Activated CD4-positive, alpha-beta memory T cell treated with anti-CD3 and anti-CD28 coated beads for 36 hours (primary cell): Measurements from ENCODE around the gene SLC6A8. TPM values are rescaled to one million over a fixed set of nuclear protein-coding genes. Genes with fewer than 3 reads are reported as not detected.
"Not testable (repeated sequence)": the region's sequence is repeated elsewhere in the genome, so short reads cannot be mapped to it uniquely, and the experiment has no call there.

Experiments
- CTCF ChIA-PET: fragments of 350-600 bp; sonication (Branson Sonifier 250); formaldehyde crosslinking; loops from one replicate; lab custom pipeline; 2021; ENCODE audit warnings: antibody characterized with exemption, inconsistent platforms; lab: Charles Lee
- POLR2A ChIA-PET: fragments of 350-600 bp; sonication (Branson Sonifier 250); formaldehyde crosslinking; loops from one replicate; lab custom pipeline; 2021; ENCODE audit warnings: antibody characterized with exemption; lab: Charles Lee
- DNase-seq: peaks from one replicate; pipeline ENCODE4 v3.0.0-alpha.2; 2020
- H3K27ac Mint-ChIP-seq: one replicate; pipeline ENCODE4 v1.8.0; 2021; ENCODE audit warnings: mixed read lengths
- H3K27me3 Mint-ChIP-seq: one replicate; pipeline ENCODE4 v1.8.0; 2021; ENCODE audit warnings: mixed read lengths
- H3K36me3 Mint-ChIP-seq: one replicate; pipeline ENCODE4 v1.8.0; 2021; ENCODE audit warnings: mixed read lengths
- H3K4me1 Mint-ChIP-seq: one replicate; pipeline ENCODE4 v1.8.0; 2021; ENCODE audit warnings: low read depth, mixed read lengths
- H3K4me3 Mint-ChIP-seq: one replicate; pipeline ENCODE4 v1.8.0; 2021; ENCODE audit warnings: mild to moderate bottlenecking, mixed read lengths
- H3K9me3 Mint-ChIP-seq: one replicate; pipeline ENCODE4 v1.8.0; 2021; ENCODE audit warnings: mixed read lengths
- intact Hi-C: fragments of 100-400 bp; cut with micrococcal nuclease; formaldehyde crosslinking; loops from one replicate; pipeline ENCODE4 v1.15.1; 2023
- total RNA-seq, 2 experiments: library from RNA; stranded (reverse); gene quantifications; one replicate each; pipeline ENCODE4 v1.2.3, GENCODE V29; 2021

SLC6A8 gene
- total RNA-seq, 2 experiments from 2014 or later: 0.95 to 1.3 TPM

DNA sequence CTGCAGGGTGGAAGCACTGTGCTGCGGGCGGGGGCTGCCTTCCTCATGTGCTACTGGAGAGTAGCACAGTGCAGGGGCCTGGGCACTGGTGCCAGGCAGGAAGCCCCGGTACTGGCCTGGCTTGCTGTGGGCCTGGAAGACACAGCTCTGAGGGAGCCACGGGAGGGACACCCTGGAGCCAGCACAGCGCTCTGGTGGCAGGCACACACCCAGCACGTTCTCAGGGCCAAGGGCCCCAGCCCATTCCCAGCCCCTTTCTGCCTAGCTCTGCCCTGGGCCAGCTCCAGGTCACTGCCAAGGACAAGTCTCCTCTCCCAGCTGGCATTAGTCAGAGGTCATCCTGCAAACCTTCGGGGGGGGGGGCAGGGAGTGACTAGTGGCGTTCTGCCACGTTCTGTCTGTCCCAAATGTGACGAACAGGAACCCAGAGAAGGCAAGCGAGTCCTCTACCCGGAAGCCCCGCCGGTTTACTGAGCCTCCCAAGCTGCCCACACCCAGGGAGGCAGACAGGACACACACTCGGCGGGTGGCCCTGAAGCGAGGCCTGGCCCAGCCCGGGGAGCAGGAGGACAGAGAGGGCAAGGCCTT lies 12.2 kb downstream of the SLC6A8 start:
- DNase-seq, CTCF ChIA-PET, H3K27me3 Mint-ChIP-seq, POLR2A ChIA-PET, H3K4me3 Mint-ChIP-seq, H3K27ac Mint-ChIP-seq, intact Hi-C loops, H3K4me1 Mint-ChIP-seq, H3K36me3 Mint-ChIP-seq, H3K9me3 Mint-ChIP-seq: not testable (repeated sequence)

DNA sequence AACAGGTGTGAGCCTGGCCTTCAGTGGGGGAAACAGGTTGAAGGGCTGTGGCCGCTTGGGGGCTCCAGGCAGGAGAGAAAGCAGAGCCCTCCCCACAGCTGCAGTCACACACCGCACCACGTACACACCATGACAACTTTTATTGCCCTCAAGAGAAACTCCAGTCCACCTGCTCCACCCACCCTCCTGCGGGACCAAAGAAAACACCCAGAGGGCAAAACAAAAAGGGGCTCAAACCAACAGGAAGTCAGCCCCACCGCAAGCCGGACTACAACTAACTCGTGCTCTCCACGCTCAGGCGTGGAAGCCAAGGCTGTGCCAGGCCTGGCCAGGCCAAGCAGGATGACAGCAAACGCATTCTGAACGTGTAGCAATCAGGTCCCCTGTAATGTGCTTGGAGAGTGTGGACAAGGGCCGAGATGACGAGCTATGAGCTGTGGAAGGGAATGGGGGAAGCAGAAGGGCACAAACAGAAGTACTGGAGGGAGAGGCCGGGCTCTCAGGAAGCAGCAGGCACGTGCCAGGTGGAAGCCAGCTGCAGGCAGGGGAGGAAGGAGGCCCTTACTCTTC lies 12.7 kb downstream of the SLC6A8 start:
- intact Hi-C loops: no loop called here
- no peak overlapping the region for H3K27ac Mint-ChIP-seq
- H3K27me3 Mint-ChIP-seq: no peaks in the 10 kb centered on the region
- POLR2A ChIA-PET: no interaction called here
- no peaks in the 10 kb centered on the region for H3K4me1 Mint-ChIP-seq
- H3K36me3 Mint-ChIP-seq: peaks cover 4% of the 10 kb centered on the region
- no peak overlapping the region for H3K4me3 Mint-ChIP-seq
- DNase-seq: no peak
- CTCF ChIA-PET: no interaction called here
- H3K9me3 Mint-ChIP-seq: no peaks in the 10 kb centered on the region

DNA sequence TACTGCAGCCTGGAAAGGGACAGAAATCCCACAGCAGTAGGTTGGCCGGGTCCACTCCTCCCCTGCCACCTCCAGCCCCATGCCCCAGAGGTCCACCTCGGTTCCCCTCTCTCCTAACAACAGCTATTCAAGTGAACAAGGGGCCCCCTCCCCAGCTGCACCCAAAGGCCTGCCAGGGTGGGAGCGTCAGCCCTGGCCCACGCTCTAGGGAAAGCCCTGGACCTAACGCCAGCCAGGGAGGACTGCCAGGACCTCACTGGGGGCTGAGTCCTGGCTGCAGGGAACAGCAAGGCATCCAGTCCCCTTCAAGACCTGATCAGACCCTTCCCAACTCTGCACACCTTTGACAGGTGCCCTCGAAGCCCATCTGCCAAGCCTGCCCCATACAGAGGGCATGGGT lies 13.2 kb downstream of the SLC6A8 start:
- DNase-seq: no peak
- intact Hi-C loops: no loop called here
- no peaks in the 10 kb centered on the region for H3K27me3 Mint-ChIP-seq
- no peak overlapping the region for H3K4me3 Mint-ChIP-seq
- no peak overlapping the region for H3K27ac Mint-ChIP-seq
- ChIA-PET POLR2A (no interaction called here), CTCF (no interaction called here)
- no peaks in the 10 kb centered on the region for H3K4me1 Mint-ChIP-seq
- H3K9me3 Mint-ChIP-seq: no peaks in the 10 kb centered on the region
- peaks cover 4% of the 10 kb centered on the region for H3K36me3 Mint-ChIP-seq

DNA sequence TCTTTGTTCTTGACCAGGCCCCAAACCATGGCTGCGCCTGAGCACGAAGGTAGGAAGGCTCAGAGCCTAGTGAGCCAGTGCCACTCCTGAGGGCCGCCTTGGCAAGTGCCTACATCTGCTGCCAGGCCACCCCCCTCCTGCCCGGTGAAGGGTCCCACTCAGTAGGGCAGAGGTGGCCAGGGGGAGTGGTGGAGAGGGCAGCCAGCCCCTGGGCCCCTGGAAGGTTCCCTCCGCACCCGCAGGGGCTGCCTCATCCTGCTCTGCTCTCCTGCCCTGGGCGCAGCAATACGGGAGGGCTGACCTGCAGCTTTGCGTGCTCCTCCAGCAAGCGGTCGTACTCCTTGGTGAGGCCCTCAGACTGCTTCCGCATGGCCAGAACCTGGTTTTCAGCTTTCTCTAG lies 14.0 kb downstream of the SLC6A8 start:
- intact Hi-C loops: no loop called here
- H3K27ac Mint-ChIP-seq: no peak overlapping the region
- H3K27me3 Mint-ChIP-seq: no peaks in the 10 kb centered on the region
- no peak overlapping the region for H3K4me3 Mint-ChIP-seq
- no peaks in the 10 kb centered on the region for H3K4me1 Mint-ChIP-seq
- H3K36me3 Mint-ChIP-seq: peaks cover 4% of the 10 kb centered on the region
- POLR2A ChIA-PET: no interaction called here
- no peak for DNase-seq
- no peaks in the 10 kb centered on the region for H3K9me3 Mint-ChIP-seq
- CTCF ChIA-PET: no interaction called here

DNA sequence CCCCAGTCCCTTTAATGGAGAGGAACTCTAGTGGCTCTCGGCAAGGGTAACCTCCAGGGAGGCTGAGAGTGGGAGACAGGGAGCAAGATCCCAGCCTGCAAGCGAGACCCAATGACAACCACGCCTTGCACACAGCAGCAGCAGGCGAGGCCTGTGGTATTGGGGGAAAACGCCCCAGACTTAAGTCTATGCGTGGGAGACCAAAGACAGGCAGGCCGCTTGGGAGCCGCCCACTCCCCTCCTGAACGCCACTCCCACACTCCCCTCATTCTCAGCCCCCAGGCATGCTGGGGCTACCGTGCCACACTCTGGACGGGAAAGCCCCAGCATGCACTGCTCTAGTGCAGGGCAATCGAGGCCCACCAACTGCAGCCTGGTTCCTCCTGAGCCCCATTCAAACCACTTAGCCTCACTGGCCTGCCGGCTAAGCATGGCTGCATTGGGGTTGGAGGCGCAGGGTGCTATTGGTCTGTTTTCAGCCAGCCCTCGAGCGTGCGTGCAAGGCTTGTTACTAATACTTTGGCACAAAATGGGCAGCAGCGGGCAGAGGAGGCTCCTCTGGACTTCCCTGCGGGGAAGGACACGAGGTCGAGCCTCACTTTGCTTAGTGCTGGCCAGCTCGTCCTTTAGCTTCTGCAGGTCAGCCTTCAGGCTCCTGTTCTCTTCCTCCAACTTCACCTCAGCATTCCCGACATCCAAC lies 14.8 kb downstream of the SLC6A8 start:
- ChIA-PET POLR2A (no interaction called here), CTCF (no interaction called here)
- no peaks in the 10 kb centered on the region for H3K4me1 Mint-ChIP-seq
- H3K27me3 Mint-ChIP-seq: no peaks in the 10 kb centered on the region
- H3K9me3 Mint-ChIP-seq: no peaks in the 10 kb centered on the region
- H3K36me3 Mint-ChIP-seq: peaks cover 4% of the 10 kb centered on the region
- no peak overlapping the region for H3K27ac Mint-ChIP-seq
- DNase-seq: no peak
- intact Hi-C loops: no loop called here
- H3K4me3 Mint-ChIP-seq: no peak overlapping the region

DNA sequence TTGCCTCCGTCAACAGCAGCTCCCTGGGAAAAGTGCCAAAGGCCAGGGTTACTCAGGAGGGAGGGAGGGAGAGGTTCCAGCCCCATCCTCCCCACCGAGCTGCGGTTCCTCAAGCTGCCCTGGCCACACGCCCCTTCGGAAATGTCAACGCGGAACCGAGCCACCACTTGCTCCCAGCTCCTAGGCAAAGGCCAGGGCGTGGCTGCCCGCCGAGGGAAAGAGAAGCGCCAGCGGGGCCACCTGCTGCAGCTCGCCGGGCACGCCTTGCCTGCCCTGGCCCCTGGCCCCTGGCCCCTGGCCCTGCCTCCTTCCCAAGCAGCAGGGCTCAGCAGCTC lies 15.3 kb downstream of the SLC6A8 start:
- no peak for DNase-seq
- no peaks in the 10 kb centered on the region for H3K27me3 Mint-ChIP-seq
- CTCF ChIA-PET: no interaction called here
- intact Hi-C loops: no loop called here
- no peaks in the 10 kb centered on the region for H3K4me1 Mint-ChIP-seq
- no peaks in the 10 kb centered on the region for H3K9me3 Mint-ChIP-seq
- no peak overlapping the region for H3K27ac Mint-ChIP-seq
- POLR2A ChIA-PET: no interaction called here
- no peak overlapping the region for H3K4me3 Mint-ChIP-seq
- H3K36me3 Mint-ChIP-seq: peaks cover 4% of the 10 kb centered on the region

DNA sequence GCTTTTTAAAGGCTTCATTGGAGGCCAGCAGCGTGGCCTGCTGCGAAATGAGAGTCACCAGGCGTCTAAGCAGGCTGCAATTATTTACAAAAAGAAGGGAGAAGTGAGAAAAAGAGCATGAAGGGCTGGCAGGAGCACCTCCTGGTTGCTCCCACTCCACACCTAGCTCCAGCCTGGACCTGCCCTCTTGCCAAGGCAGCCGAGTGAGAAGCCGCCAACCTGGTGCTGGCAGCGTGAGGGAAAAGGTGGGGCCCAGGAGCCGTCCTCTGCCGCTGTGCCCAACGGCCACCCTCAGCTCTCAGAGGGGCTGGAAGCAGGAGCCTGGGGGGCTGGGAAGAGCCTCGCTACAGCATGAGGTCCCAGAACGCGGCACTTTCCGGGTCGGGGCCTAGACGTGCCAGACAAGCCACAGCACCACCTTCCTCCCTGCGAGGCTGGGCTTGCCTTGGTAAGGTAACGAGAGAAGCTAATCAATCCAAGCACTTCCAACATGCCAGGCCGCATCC lies 16.3 kb downstream of the SLC6A8 start:
- Mint-ChIP-seq H3K4me3 (no peak overlapping the region), H3K36me3 (no peaks in the 10 kb centered on the region), H3K9me3 (no peaks in the 10 kb centered on the region), H3K27me3 (no peaks in the 10 kb centered on the region), H3K27ac (no peak overlapping the region), H3K4me1 (peaks cover 6% of the 10 kb centered on the region)
- ChIA-PET CTCF (no interaction called here), POLR2A (no interaction called here)
- no peak for DNase-seq
- intact Hi-C loops: no loop called here

DNA sequence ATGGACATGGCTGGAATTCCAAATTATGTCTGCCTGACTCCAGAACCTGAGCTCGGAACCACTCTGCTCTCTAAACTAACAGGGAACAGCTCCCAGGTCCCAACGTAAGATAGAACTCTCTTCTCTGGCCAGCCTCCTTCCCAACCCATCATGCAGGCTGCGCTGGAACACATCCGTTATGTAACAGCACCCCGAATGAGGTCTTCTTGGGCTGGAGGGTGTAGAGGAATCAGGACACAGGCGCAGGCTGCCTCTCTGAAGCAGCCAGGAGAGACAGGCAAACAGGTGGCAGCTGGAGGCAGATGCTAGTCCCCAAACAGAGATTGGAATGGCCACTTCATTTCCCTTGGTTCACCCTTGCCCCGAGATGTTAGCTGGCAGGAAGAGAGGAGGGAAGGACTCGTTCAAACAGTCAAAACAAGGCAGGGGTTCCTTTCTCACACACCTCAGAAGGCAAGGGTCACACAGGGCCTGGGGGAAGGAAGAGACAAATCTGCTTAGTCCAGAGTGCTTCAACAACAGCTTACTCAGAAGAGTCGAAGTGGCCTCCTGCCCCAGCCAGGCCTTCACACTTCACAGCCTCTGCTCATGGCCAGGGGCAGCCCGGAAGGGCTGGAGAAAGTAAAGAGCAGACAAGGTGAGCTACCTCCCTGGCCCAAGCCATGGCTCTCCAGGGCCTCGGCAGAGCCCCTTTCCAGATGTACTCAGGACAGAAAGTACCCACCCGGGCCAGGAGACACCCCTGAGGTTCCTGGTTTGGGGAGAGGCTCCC lies 17.1 kb downstream of the SLC6A8 start:
- CTCF ChIA-PET: interaction anchor here (1.3 kb wide), 1 partner anchor 20 kb away, joined by 4 read pairs; no protein-coding TSS in a partner anchor
- DNase-seq, intact Hi-C loops, H3K27me3 Mint-ChIP-seq, H3K36me3 Mint-ChIP-seq, H3K27ac Mint-ChIP-seq, POLR2A ChIA-PET, H3K4me3 Mint-ChIP-seq, H3K9me3 Mint-ChIP-seq, H3K4me1 Mint-ChIP-seq: not testable (repeated sequence)

DNA sequence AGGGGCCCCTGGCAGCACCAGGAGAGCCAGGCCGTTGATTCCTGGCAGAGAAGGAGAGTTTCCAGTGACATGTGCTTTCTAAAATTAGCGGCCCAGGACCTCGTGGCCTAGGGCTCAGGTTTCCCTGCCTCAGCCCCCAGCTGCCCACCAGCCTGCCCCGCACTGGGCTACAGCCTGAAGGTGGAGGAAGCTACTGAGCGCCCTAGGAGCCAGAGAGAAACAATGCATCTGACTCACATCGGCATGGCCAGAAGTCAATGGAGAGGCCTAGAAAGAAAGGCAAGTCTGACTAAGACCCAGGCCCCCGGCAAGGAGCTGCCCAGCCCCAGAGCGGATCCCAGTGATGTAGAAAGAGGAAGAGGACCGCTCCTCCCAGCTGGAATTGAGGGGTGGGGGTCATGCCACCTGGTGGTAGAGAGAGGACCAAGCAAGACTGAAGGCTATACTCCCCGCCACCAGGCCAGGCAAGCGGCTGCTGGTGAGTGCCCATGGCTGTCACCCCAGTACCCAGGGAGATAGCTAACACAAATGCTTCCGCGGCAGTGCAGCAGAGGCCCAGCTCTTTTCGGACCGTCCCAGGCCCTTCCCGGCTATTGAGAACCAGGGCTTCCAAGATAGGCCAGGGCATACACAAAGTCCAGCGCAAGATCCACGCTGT lies 17.8 kb downstream of the SLC6A8 start:
- DNase-seq, H3K27ac Mint-ChIP-seq, H3K4me3 Mint-ChIP-seq, H3K36me3 Mint-ChIP-seq, intact Hi-C loops, H3K27me3 Mint-ChIP-seq, H3K9me3 Mint-ChIP-seq, POLR2A ChIA-PET, H3K4me1 Mint-ChIP-seq: not testable (repeated sequence)
- CTCF ChIA-PET: interaction anchor here (1.3 kb wide), 1 partner anchor 20 kb away, joined by 4 read pairs; no protein-coding TSS in a partner anchor

DNA sequence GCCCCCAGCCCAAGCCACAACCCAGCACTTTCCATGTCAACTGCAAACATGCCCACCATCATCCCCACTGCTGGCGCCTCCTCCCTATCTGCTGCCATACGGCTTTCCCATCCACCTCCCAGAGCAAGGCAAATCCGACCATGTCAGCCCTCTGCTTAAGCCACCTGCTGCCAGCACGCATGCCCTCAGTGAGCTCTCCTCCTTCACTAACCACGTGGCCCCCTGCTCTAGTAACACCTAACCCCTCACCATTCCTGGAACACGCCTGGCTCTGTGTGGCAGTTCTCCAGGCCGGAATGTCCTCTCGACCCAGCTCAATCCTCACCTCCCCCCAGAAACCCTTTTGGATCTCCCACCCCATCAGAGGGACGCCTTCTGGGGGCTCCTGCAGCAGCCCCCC lies 19.1 kb downstream of the SLC6A8 start:
- ChIA-PET CTCF (no interaction called here), POLR2A (no interaction called here)
- H3K27me3 Mint-ChIP-seq: no peaks in the 10 kb centered on the region
- no peak for DNase-seq
- H3K27ac Mint-ChIP-seq: no peak overlapping the region
- H3K36me3 Mint-ChIP-seq: no peaks in the 10 kb centered on the region
- no peak overlapping the region for H3K4me3 Mint-ChIP-seq
- intact Hi-C loops: no loop called here
- no peaks in the 10 kb centered on the region for H3K9me3 Mint-ChIP-seq
- peaks cover 7% of the 10 kb centered on the region for H3K4me1 Mint-ChIP-seq

DNA sequence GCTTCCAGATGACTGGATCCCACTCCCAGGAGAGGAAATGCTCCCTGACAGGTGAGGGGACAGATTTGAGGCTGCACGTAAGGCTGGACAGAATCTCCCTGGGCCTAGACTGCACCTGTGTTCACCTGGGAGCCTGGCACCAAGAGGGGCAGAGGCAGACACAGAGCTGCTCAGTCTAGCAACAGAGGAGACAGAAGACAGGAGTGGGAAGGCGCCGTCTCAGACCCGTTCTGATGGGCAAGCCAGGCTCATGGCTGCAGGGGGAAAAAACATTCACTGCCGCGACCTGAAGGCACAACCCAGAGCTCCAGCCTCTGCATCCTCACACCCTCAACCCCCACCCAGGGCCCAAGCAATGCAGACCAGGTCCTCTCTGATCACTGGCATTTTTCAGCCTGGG lies 19.7 kb downstream of the SLC6A8 start:
- ChIA-PET CTCF (interaction anchor here (2.4 kb wide), 1 partner anchor 39 kb away, joined by 10 read pairs; no protein-coding TSS in a partner anchor), POLR2A (no interaction called here)
- intact Hi-C loops: no loop called here
- DNase-seq: no peak
- no peak overlapping the region for H3K27ac Mint-ChIP-seq
- no peaks in the 10 kb centered on the region for H3K9me3 Mint-ChIP-seq
- peaks cover 7% of the 10 kb centered on the region for H3K4me1 Mint-ChIP-seq
- no peak overlapping the region for H3K4me3 Mint-ChIP-seq
- H3K36me3 Mint-ChIP-seq: no peaks in the 10 kb centered on the region
- no peaks in the 10 kb centered on the region for H3K27me3 Mint-ChIP-seq

DNA sequence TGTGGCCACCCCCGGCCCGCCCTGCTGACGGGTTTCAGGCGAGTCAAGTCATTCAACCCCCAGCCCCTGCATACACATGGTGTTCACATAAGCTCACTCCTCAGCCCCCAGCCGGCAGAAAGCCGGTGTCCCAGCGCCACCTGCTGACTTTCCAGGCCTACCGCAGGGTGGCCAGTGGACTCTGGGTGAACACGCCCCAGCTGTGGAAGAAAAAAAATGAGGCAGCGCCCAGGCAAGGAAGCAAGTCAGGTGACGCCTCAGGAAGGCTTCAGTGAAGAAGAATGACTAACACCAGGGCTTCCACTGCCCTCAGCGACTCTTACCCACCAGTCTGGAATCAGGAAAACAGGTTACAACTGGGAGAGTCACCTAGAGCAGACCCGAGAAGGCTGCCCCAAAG lies 20.7 kb downstream of the SLC6A8 start:
- Mint-ChIP-seq H3K9me3 (no peaks in the 10 kb centered on the region), H3K27me3 (no peaks in the 10 kb centered on the region), H3K36me3 (peaks cover 3% of the 10 kb centered on the region), H3K27ac (peak overlapping the region; percentile 23), H3K4me3 (no peak overlapping the region), H3K4me1 (peaks cover 7% of the 10 kb centered on the region)
- intact Hi-C loops: no loop called here
- CTCF ChIA-PET: interaction anchor here (0.6 to 2.4 kb wide), 5 partner anchors 16 to 154 kb away, joined by 3 to 10 read pairs (median 3); partner anchors contain the start of genes BCAP31, IDH3G, SLC6A8 and SSR4
- POLR2A ChIA-PET: no interaction called here
- DNase-seq: peak; percentile 65
